ENCODE results near the gene CCSER1.

- no peak for TF ChIP-seq EZH2 (IDR thresholded peaks at IDR 0.05)
- no peak for TF ChIP-seq POLR2AphosphoS5 (IDR thresholded peaks at IDR 0.05; ENCODE audit: borderline replicate concordance, low read depth, low read length)
Measured at GRCh38 chr4:91362125-91362524, 1234.9 kb downstream of the CCSER1 start.

Data from SK-N-MC (cell line).